ENCODE results near the gene CFAP157.

The CFAP157 gene

GRCh38 chr9:127744398-127745110 is 37.8 kb downstream of the CFAP157 start:
- H3F3A ChIP-seq (ENCODE audit: insufficient read depth): no peaks in the 10 kb centered on the region
- H3K4me2 ChIP-seq (ENCODE audit: low read depth, low read length, poor library complexity, severe bottlenecking): no peak overlapping the region
- H3K36me3 ChIP-seq (ENCODE audit: low read length): no peaks in the 10 kb centered on the region
- no peak overlapping the region for H3K27ac ChIP-seq (ENCODE audit: low read depth, low read length)
- TF ChIP-seq CTCF (IDR thresholded peaks at IDR 0.05; ENCODE audit: insufficient read depth, low read length, poor library complexity, severe bottlenecking) (no peak), EZH2phosphoT487 (conservative IDR thresholded peaks at IDR 0.05; ENCODE audit: low read length) (no peak)
- no peaks in the 10 kb centered on the region for H3K9me3 ChIP-seq (ENCODE audit: insufficient read depth, low read length)
- no peak overlapping the region for H3K4me3 ChIP-seq (ENCODE audit: insufficient read depth, low read length, poor library complexity, severe bottlenecking)
- no peaks in the 10 kb centered on the region for H3K27me3 ChIP-seq (ENCODE audit: low read length)
- no peak overlapping the region for H3K9ac ChIP-seq (ENCODE audit: low read length)
- H2AFZ ChIP-seq (ENCODE audit: low read depth, low read length, severe bottlenecking): no peak overlapping the region
- H4K20me1 ChIP-seq (ENCODE audit: low read depth, low read length): no peaks in the 10 kb centered on the region
- no peaks in the 10 kb centered on the region for H3K79me2 ChIP-seq (ENCODE audit: insufficient read depth, low read length)
- no peaks in the 10 kb centered on the region for H3K9me2 ChIP-seq (replicated peaks; ENCODE audit: insufficient read depth, low read length)

GRCh38 chr9:127746959-127747569 is 40.3 kb downstream of the CFAP157 start:
- TF ChIP-seq CTCF (IDR thresholded peaks at IDR 0.05; ENCODE audit: insufficient read depth, low read length, poor library complexity, severe bottlenecking) (no peak), EZH2phosphoT487 (conservative IDR thresholded peaks at IDR 0.05; ENCODE audit: low read length) (no peak)
- Histone ChIP-seq H3K36me3 (ENCODE audit: low read length) (no peaks in the 10 kb centered on the region), H4K20me1 (ENCODE audit: low read depth, low read length) (no peaks in the 10 kb centered on the region), H3K27me3 (ENCODE audit: low read length) (no peaks in the 10 kb centered on the region), H3K4me2 (ENCODE audit: low read depth, low read length, poor library complexity, severe bottlenecking) (no peak overlapping the region), H3K9ac (ENCODE audit: low read length) (no peak overlapping the region), H3F3A (ENCODE audit: insufficient read depth) (no peaks in the 10 kb centered on the region), H3K9me3 (ENCODE audit: insufficient read depth, low read length) (no peaks in the 10 kb centered on the region), H3K4me3 (ENCODE audit: insufficient read depth, low read length, poor library complexity, severe bottlenecking) (no peak overlapping the region), H3K9me2 (replicated peaks; ENCODE audit: insufficient read depth, low read length) (no peaks in the 10 kb centered on the region), H3K27ac (ENCODE audit: low read depth, low read length) (no peak overlapping the region), H3K79me2 (ENCODE audit: insufficient read depth, low read length) (no peaks in the 10 kb centered on the region), H2AFZ (ENCODE audit: low read depth, low read length, severe bottlenecking) (no peak overlapping the region)

- Histone ChIP-seq H3F3A (ENCODE audit: insufficient read depth) (no peaks in the 10 kb centered on the region), H3K9ac (ENCODE audit: low read length) (no peak overlapping the region), H3K4me2 (ENCODE audit: low read depth, low read length, poor library complexity, severe bottlenecking) (no peak overlapping the region), H3K4me3 (ENCODE audit: insufficient read depth, low read length, poor library complexity, severe bottlenecking) (no peak overlapping the region), H3K9me3 (ENCODE audit: insufficient read depth, low read length) (no peaks in the 10 kb centered on the region), H3K27ac (ENCODE audit: low read depth, low read length) (no peak overlapping the region), H3K27me3 (ENCODE audit: low read length) (no peaks in the 10 kb centered on the region), H3K9me2 (replicated peaks; ENCODE audit: insufficient read depth, low read length) (no peaks in the 10 kb centered on the region), H4K20me1 (ENCODE audit: low read depth, low read length) (no peaks in the 10 kb centered on the region), H3K79me2 (ENCODE audit: insufficient read depth, low read length) (no peaks in the 10 kb centered on the region), H3K36me3 (ENCODE audit: low read length) (no peaks in the 10 kb centered on the region), H2AFZ (ENCODE audit: low read depth, low read length, severe bottlenecking) (no peak overlapping the region)
- TF ChIP-seq EZH2phosphoT487 (conservative IDR thresholded peaks at IDR 0.05; ENCODE audit: low read length) (no peak), CTCF (IDR thresholded peaks at IDR 0.05; ENCODE audit: insufficient read depth, low read length, poor library complexity, severe bottlenecking) (no peak)
Observed at GRCh38 chr9:127749090-127749787, 42.5 kb downstream of the CFAP157 start.

Measured in SU-DHL-6 (cell line).